ENCODE data around the gene C2CD5.
"Not testable (repeated sequence)": the region's sequence is repeated elsewhere in the genome, so short reads cannot be mapped to it uniquely, and the experiment has no call there.

The C2CD5 gene

GRCh38 chr12:22544038-22544979, at the start of gene C2CD5:
TSS of gene C2CD5 (minus strand) at chr12:22544542. CDS start at chr12:22544150, 392 bp downstream.
- DNase-seq (ENCODE audit: low read depth in 2 of 2) = peak; percentile 86 to 93

- no peak for DNase-seq (ENCODE audit: low read depth in 2 of 2)
Measured at GRCh38 chr12:22593864-22594263, 49.5 kb upstream of the C2CD5 start.

GRCh38 chr12:22588817-22589216, 44.5 kb upstream of the C2CD5 start:
- DNase-seq (ENCODE audit: low read depth in 2 of 2) = no peak

DNA sequence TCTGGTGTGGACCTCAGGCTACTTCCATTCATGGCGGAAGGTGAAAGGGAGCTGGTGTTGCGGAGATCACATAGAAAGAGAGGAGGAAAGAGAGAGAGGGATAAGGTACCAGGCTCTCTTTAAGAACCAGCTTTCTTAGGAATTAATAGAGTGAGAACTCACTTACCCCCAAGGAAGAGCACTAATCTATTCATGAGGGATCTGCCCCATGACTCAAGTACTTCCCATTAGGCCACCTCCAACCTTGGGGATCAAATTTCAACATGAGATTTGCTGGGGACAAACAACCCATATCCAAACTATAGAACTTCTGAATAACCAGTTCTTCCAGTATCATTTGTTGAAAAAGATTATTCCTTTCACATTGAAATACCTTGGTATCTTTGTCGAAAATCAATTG, 34.0 kb upstream of the C2CD5 start:
- DNase-seq (ENCODE audit: low read depth in 2 of 2) = no peak

GRCh38 chr12:22577667-22578066, 33.3 kb upstream of the C2CD5 start:
- no peak for DNase-seq (ENCODE audit: low read depth in 2 of 2)

DNA sequence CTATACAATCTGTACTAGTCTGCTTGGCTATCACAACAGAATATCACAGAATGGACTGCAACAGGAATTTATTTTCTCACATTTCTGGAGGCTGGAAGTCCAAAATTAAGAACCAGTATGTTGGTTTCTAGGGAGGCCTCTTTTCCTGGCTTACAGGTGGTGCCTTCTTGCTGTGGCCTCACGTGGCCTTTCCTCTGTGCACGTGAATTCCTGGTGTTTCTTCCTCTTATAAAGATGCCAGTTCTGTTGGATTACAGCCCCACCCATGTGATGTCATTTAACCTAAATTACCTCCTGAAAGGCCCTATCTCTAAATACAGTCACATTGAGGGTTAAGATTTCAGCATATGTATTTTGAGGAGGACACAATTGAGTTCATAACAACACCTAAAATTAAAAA, 32.1 kb upstream of the C2CD5 start:
- DNase-seq (ENCODE audit: low read depth in 2 of 2) = no peak

DNA sequence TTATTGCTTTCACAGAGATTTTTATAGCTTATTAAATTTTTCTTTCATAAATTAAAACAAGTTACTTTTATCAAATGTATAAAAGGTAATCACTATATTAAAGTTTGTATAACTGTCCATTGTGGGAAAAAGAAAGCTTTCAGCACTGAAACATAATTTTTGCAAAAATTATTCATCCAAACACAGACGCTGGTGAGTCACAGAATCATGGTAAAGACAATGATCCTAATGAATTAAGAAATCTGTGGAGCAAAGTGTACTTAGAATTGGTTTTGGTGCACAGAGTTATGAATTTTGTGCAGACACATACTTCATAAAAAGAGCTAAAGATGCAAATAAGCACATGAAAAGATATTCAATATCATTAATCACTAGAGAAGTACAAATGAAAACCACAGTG, 31.7 kb upstream of the C2CD5 start:
- DNase-seq (ENCODE audit: low read depth in 2 of 2) = no peak

GRCh38 chr12:22574921-22575320, 30.6 kb upstream of the C2CD5 start:
- no peak for DNase-seq (ENCODE audit: low read depth in 2 of 2)

DNA sequence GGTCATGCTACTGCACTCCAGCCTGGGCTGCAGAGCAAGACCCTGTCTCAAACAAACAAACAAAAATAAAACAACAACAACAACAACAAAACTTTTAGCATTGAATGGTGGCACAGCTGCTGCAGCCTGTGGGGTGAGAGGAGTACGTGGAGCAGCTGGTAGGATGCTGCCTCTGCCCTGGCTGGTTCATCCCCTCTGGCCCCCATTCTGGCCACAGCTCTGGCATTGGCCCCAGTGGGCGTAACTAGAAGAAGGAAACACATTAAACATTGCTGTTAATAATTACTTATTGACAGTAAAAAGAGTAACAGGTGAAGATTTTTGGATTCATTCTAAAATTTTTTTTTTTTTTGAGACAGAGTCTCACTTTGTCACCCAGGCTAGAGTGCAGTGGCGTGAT, 28.8 kb upstream of the C2CD5 start:
- no peak for DNase-seq (ENCODE audit: low read depth in 2 of 2)

DNA sequence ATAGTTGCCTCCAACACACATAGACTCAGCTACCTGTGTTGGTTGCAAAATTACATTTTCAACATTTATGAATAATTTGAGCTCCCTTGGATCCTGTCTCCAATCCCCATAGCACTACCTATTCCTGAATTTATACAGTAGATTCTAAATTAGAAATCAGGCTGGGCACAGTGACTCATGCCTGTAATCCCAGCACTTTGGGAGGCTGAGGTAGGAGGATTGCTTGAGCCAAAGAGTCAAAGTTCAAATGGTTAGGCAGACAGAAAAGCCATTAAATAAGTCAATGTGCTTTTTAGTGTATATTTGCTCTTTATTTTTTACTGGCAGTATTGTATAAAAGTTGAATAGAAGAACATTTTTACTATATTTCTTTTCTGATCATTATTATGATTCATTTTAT, 24.9 kb upstream of the C2CD5 start:
- no peak for DNase-seq (ENCODE audit: low read depth in 2 of 2)

- DNase-seq (ENCODE audit: low read depth in 2 of 2) = no peak
Measured at GRCh38 chr12:22562036-22563028, 18.0 kb upstream of the C2CD5 start.

GRCh38 chr12:22554750-22555149, 10.4 kb upstream of the C2CD5 start:
- not testable (repeated sequence) for DNase-seq (ENCODE audit: low read depth in 2 of 2)

DNA sequence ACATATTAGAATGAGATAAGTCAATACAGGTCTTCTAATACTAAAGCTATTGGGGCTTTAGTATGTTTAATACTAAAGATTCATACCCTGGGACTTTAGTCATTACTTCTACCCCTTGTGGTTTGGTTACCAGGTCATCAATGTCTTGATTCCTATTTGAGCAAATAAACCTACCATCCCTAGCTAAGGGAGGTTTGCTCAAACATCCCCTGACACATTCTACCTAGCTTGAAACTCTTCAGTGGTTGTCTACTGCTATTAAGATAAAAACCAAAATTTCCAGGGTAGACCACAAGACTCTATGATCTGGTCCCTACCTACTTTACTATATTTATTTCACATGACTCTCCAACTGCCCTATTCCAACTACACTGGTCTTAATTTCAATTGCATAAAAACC, 7.3 kb upstream of the C2CD5 start:
- no peak for DNase-seq (ENCODE audit: low read depth in 2 of 2)

- no peak for DNase-seq (ENCODE audit: low read depth in 2 of 2)
Measured at GRCh38 chr12:22545255-22545654, 913 bp upstream of the C2CD5 start.

- peak; percentile 2 to 3 for DNase-seq (ENCODE audit: low read depth in 2 of 2)
Measured at GRCh38 chr12:22543246-22544037, 900 bp downstream of the C2CD5 start.

- DNase-seq (ENCODE audit: low read depth in 2 of 2) = no peak
Measured at GRCh38 chr12:22541496-22542155, 2.7 kb downstream of the C2CD5 start.

DNA sequence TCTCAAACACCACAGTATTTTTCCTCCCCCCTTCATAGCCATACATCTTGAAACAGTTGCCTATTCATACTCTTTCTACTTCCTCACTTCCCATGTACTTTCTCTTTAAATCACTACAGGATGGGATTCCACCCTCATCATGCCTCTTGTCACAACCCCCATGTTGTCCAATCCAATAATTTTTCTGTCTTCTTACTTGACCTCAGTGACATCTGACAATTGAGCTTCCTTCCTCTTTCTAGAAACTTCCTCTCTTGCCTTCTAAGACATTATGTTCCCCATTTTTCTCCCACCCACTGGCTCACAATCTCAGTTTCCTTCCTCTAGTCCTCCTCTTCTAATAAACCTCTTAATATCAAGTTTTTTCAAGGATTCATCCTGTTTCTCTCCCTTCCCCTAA, 5.3 kb downstream of the C2CD5 start:
- DNase-seq (ENCODE audit: low read depth in 2 of 2) = no peak

DNA sequence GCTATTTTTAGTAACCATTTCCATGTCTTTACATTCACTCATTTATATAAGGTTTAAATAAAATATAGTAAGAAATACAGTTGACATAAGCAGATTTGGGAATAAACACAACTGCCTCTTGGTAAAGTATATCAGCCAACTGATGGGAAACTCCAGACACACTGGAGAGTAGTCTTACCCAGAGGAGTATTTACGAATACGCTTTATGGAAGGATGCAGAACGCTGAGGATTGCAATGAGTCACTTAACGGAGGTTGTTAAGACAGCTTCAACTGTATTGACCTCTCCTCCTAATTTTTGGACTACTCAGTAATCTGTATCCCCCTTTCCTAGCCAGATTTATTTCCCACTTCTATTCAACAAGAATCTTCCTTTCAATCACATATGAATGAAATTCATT, 6.0 kb downstream of the C2CD5 start:
- no peak for DNase-seq (ENCODE audit: low read depth in 2 of 2)

GRCh38 chr12:22536971-22537544, 7.3 kb downstream of the C2CD5 start:
- DNase-seq (ENCODE audit: low read depth in 2 of 2) = no peak

DNA sequence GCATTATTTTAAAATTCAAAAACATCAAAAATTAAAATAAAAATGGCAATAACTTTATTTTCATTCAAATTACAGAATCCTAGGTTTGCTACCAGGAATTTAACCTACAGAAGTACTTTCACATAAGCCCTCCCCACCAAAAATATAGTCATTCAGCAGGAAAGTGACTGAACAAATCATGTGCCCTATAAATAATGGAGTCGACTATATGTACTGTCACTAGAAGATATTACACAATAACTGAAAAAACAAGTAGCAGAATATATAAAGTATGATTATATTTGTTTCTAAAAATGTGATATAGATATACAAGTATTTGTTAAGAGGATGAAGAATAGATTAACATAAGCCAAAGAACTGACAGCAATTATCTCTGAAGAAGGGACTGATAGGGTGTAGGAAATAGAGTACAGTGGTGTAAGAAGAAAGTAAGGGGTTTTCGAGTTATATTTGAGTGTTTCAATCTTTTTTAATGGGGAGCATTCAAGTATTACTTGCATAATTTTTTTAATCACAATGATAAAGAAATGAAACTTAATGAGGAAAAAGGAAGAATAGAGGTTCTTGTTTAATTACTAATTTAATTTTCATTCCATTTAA, 7.9 kb downstream of the C2CD5 start:
- no peak for DNase-seq (ENCODE audit: low read depth in 2 of 2)

Data from stimulated activated CD8-positive, alpha-beta memory T cell treated with anti-CD3 and anti-CD28 coated beads, Interleukin-15, amount 100 ng/mL, for 4 hours (primary cell).